IPS DF 6.9 (cell line): ENCODE measurements around the gene RD3L.

Source experiments
- DNase-seq: peaks from one replicate; pipeline ENCODE4 v3.0.0-alpha.2; 2013; ENCODE audit warnings: low read depth, low spot score
- H3K27ac ChIP-seq: one replicate; pipeline ENCODE4 v1.5.1; 2013; ENCODE audit warnings: low read length, control low read depth
- H3K27me3 ChIP-seq: 2 replicates; pipeline ENCODE4 v1.6.1; 2013; ENCODE audit warnings: mild to moderate bottlenecking, low read length; ENCODE audit not compliant: control insufficient read depth, insufficient read depth
- H3K36me3 ChIP-seq: 2 replicates; pipeline ENCODE4 v1.6.1; 2013; ENCODE audit warnings: low read length; ENCODE audit not compliant: control insufficient read depth, insufficient read depth
- H3K4me1 ChIP-seq: 2 replicates; pipeline ENCODE4 v1.6.1; 2013; ENCODE audit warnings: low read length; ENCODE audit not compliant: control insufficient read depth, insufficient read depth
- H3K4me3 ChIP-seq: 2 replicates; pipeline ENCODE4 v1.5.1; 2013; ENCODE audit warnings: mild to moderate bottlenecking, low read length
- H3K9me3 ChIP-seq: 2 replicates; pipeline ENCODE4 v1.6.1; 2013; ENCODE audit warnings: low read length, inconsistent platforms; ENCODE audit not compliant: control insufficient read depth, insufficient read depth
- WGBS: extraction: QIAGEN DNeasy Blood & Tissue Kit; methylation state at CpG from one replicate; pipeline ENCODE4 v1.1.7; 2013; ENCODE audit warnings: mixed read lengths, missing lambda C conversion rate; ENCODE audit not compliant: insufficient read length, insufficient coverage; 5-methylcytosine and 5-hydroxymethylcytosine counted together

The RD3L gene

GRCh38 chr14:103960457-103961055 lies 18.2 kb upstream of the RD3L start:
- H3K9me3 ChIP-seq, result no peaks in the 10 kb centered on the region
- no peaks in the 10 kb centered on the region for H3K27me3 ChIP-seq
- H3K27ac ChIP-seq, result no peak overlapping the region
- H3K4me3 ChIP-seq, result no peak overlapping the region
- WGBS, result no CpG with 5 or more reads among the region's 11 CpGs
- H3K36me3 ChIP-seq, result no peaks in the 10 kb centered on the region
- no peak for DNase-seq
- H3K4me1 ChIP-seq, result no peaks in the 10 kb centered on the region

DNA sequence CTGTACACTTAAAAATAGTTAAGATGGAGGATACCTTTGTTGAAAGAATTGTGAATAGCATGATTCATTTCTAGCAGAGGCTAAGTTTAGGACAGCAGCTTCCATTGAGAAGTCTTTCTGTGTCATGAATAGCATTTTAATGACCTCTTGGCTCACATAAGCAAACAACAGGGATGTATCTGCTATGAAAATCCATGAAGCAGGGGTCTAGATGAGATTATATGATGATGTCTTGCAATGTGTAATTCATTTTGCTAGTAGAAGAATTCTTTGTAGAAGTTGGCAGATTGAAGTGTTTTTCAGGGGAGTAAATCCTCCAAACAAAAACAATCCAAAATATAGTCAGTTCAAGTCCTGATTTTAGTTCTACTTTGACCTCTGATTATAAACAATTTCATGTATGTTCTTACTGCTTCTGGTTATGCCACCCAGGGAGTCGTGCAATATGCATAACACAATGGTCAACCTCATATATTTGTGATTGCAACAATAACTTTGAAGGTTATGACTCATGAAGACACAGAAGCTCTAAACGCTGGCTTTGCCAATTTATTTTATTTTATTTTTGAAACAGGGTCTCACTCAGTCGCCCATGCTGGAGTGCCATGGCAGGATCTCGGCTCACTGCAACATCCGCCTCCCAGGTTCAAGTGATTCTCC lies 6.9 kb upstream of the RD3L start:
- no CpG with 5 or more reads among the region's 5 CpGs for WGBS
- H3K27ac ChIP-seq, result no peak overlapping the region
- H3K4me1 ChIP-seq, result no peaks in the 10 kb centered on the region

DNA sequence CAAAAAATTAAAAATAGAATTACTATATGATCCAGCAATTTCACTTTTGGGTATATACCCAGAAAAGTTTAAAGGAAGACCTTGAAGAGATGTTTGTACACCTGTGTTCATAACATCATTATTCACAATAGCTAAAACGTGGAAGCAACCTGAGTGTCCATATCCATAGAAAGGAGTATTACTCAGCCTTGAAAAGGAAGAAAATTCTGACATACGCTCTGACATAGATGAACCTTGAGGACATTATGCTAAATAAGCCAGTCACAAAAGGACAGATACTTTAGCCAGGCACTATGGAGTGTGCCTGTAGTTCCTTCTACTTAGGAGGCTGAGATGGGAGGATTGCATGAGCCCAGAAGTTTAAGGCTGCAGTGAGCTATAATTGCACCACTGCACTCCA lies 6.1 kb upstream of the RD3L start:
- Histone ChIP-seq H3K27ac (no peak overlapping the region), H3K27me3 (no peaks in the 10 kb centered on the region), H3K36me3 (no peaks in the 10 kb centered on the region), H3K9me3 (no peaks in the 10 kb centered on the region), H3K4me1 (no peaks in the 10 kb centered on the region), H3K4me3 (no peak overlapping the region)
- WGBS, result no CpG with 5 or more reads among the region's 2 CpGs
- DNase-seq, result no peak

More for the DNA sequence above, 6.9 kb upstream of the RD3L start:
- no peaks in the 10 kb centered on the region for H3K9me3 ChIP-seq
- no peak overlapping the region for H3K4me3 ChIP-seq
- no peak for DNase-seq
- H3K27me3 ChIP-seq, result no peaks in the 10 kb centered on the region
- no peaks in the 10 kb centered on the region for H3K36me3 ChIP-seq

GRCh38 chr14:103946975-103947374 lies 4.6 kb upstream of the RD3L start:
- Histone ChIP-seq H3K4me1 (no peaks in the 10 kb centered on the region), H3K27me3 (no peaks in the 10 kb centered on the region), H3K4me3 (no peak overlapping the region), H3K9me3 (no peaks in the 10 kb centered on the region), H3K27ac (no peak overlapping the region), H3K36me3 (no peaks in the 10 kb centered on the region)
- WGBS, result no CpG with 5 or more reads among the region's 2 CpGs
- no peak for DNase-seq

GRCh38 chr14:103943673-103944072 lies 1.3 kb upstream of the RD3L start:
- H3K4me3 ChIP-seq, result no peak overlapping the region
- H3K36me3 ChIP-seq, result no peaks in the 10 kb centered on the region
- no CpG with 5 or more reads among the region's 5 CpGs for WGBS
- no peaks in the 10 kb centered on the region for H3K9me3 ChIP-seq
- H3K4me1 ChIP-seq, result no peaks in the 10 kb centered on the region
- no peak for DNase-seq
- H3K27me3 ChIP-seq, result no peaks in the 10 kb centered on the region
- H3K27ac ChIP-seq, result no peak overlapping the region

- Histone ChIP-seq H3K27me3 (no peaks in the 10 kb centered on the region), H3K9me3 (no peaks in the 10 kb centered on the region), H3K27ac (no peak overlapping the region), H3K4me1 (no peaks in the 10 kb centered on the region), H3K36me3 (no peaks in the 10 kb centered on the region), H3K4me3 (no peak overlapping the region)
- no peak for DNase-seq
- WGBS, result no CpG with 5 or more reads among the region's 7 CpGs
These were observed 867 bp downstream of the RD3L start for GRCh38 chr14:103941462-103941861.

DNA sequence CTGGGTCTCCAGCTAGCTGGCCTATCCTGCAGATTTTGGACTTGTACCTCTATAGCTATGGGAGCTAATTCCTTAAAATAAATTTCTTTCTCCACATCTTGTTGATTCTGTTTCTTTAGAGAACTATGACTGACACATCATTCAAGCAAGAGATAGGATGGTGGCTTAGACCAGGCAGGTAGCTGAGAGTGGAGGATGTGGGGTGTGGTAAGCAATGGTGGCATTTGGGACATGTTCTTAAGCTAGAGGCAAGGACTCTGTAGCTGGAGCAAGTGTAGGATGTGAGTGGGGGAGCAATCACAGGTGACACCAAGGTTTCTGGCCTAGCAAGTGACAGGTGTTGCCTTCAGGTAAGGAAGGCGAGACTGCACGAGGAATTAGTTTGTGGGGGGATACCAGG lies 7.2 kb downstream of the RD3L start:
- Histone ChIP-seq H3K27me3 (no peaks in the 10 kb centered on the region), H3K27ac (no peak overlapping the region), H3K9me3 (no peaks in the 10 kb centered on the region), H3K4me3 (no peak overlapping the region), H3K36me3 (no peaks in the 10 kb centered on the region), H3K4me1 (no peaks in the 10 kb centered on the region)
- DNase-seq, result no peak
- WGBS, result no CpG with 5 or more reads among the region's 2 CpGs

GRCh38 chr14:103932791-103933490 lies 9.4 kb downstream of the RD3L start:
- no peak for DNase-seq
- Histone ChIP-seq H3K27me3 (no peaks in the 10 kb centered on the region), H3K4me1 (no peaks in the 10 kb centered on the region), H3K9me3 (no peaks in the 10 kb centered on the region), H3K27ac (no peak overlapping the region), H3K36me3 (no peaks in the 10 kb centered on the region), H3K4me3 (no peak overlapping the region)
- WGBS, result no CpG with 5 or more reads among the region's 11 CpGs

- no peaks in the 10 kb centered on the region for H3K9me3 ChIP-seq
- no peak overlapping the region for H3K4me3 ChIP-seq
- DNase-seq, result no peak
- WGBS, result no CpG with 5 or more reads among the region's 3 CpGs
- no peaks in the 10 kb centered on the region for H3K4me1 ChIP-seq
- H3K27ac ChIP-seq, result no peak overlapping the region
- H3K36me3 ChIP-seq, result no peaks in the 10 kb centered on the region
- H3K27me3 ChIP-seq, result no peaks in the 10 kb centered on the region
These were observed 10.9 kb downstream of the RD3L start for GRCh38 chr14:103931422-103931821.

DNA sequence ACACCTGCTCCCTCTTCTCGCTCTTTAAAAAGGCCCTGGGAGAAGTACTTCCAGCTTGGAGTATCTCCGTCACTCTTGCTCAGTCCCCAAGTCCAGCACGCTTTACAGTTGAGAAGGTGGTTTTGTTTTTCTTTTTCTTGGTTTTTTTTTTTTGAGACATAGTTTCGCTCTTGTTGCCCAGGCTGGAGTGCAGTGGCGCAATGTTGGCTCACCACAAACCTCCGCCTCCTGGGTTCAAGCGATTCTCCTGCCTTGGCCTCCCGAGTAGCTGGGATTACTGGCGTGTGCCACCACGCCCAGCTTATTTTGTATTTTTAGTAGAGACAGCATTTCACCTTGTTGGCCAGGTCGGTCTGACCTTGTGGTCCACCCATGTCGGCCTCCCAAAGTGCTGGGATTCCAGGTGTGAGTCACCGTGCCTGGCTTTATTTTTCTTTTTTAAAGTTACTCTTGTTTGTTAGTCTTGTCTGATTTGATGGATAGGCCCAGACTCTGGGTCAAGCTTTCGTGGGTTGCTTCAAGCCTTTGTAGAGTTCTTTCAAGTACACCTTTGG lies 12.2 kb downstream of the RD3L start:
- no peak for DNase-seq
- Histone ChIP-seq H3K4me1 (no peaks in the 10 kb centered on the region), H3K4me3 (no peak overlapping the region), H3K9me3 (no peaks in the 10 kb centered on the region), H3K36me3 (no peaks in the 10 kb centered on the region), H3K27ac (no peak overlapping the region), H3K27me3 (no peaks in the 10 kb centered on the region)
- WGBS, result no CpG with 5 or more reads among the region's 14 CpGs
